ENCODE results near the gene PDE10A.
A peak's percentile ranks its signal among the peaks of the same experiment; 100 is the strongest.
"Not testable (repeated sequence)": the region's sequence is repeated elsewhere in the genome, so short reads cannot be mapped to it uniquely, and the experiment has no call there.

Gene PDE10A

GRCh38 chr6:165508321-165508869 is 154.6 kb downstream of the PDE10A start:
- Histone ChIP-seq H3K9me3 (ENCODE audit: severe bottlenecking) (no peaks in the 10 kb centered on the region), H3K27me3 (ENCODE audit: insufficient read depth, poor library complexity, severe bottlenecking) (no peaks in the 10 kb centered on the region), H3K27ac (ENCODE audit: poor library complexity, severe bottlenecking) (no peak overlapping the region), H3K4me3 (ENCODE audit: severe bottlenecking) (no peak overlapping the region), H3K4me1 (ENCODE audit: insufficient read depth, poor library complexity, severe bottlenecking) (no peaks in the 10 kb centered on the region), H3K36me3 (ENCODE audit: low read depth) (no peaks in the 10 kb centered on the region)
- DNase-seq (ENCODE audit: low spot score) (no peak), ATAC-seq (ENCODE audit: low read depth) (no peak)
- no peak for TF ChIP-seq CTCF (IDR thresholded peaks at IDR 0.05; ENCODE audit: poor library complexity, severe bottlenecking)

GRCh38 chr6:165506657-165507056 is 156.4 kb downstream of the PDE10A start:
- H3K4me3 ChIP-seq (ENCODE audit: severe bottlenecking), result no peak overlapping the region
- no peaks in the 10 kb centered on the region for H3K27me3 ChIP-seq (ENCODE audit: insufficient read depth, poor library complexity, severe bottlenecking)
- no peak for DNase-seq (ENCODE audit: low spot score)
- no peak overlapping the region for H3K27ac ChIP-seq (ENCODE audit: poor library complexity, severe bottlenecking)
- H3K9me3 ChIP-seq (ENCODE audit: severe bottlenecking), result no peaks in the 10 kb centered on the region
- no peak for ATAC-seq (ENCODE audit: low read depth)
- TF ChIP-seq CTCF (IDR thresholded peaks at IDR 0.05; ENCODE audit: poor library complexity, severe bottlenecking), result no peak
- H3K36me3 ChIP-seq (ENCODE audit: low read depth), result no peaks in the 10 kb centered on the region
- H3K4me1 ChIP-seq (ENCODE audit: insufficient read depth, poor library complexity, severe bottlenecking), result no peaks in the 10 kb centered on the region

GRCh38 chr6:165500214-165500907 is 162.7 kb downstream of the PDE10A start:
- ATAC-seq (ENCODE audit: low read depth), result not testable (repeated sequence)

GRCh38 chr6:165497472-165497871 is 165.6 kb downstream of the PDE10A start:
- Histone ChIP-seq H3K4me3 (ENCODE audit: severe bottlenecking) (no peak overlapping the region), H3K4me1 (ENCODE audit: insufficient read depth, poor library complexity, severe bottlenecking) (no peaks in the 10 kb centered on the region), H3K27ac (ENCODE audit: poor library complexity, severe bottlenecking) (no peak overlapping the region), H3K36me3 (ENCODE audit: low read depth) (no peaks in the 10 kb centered on the region), H3K9me3 (ENCODE audit: severe bottlenecking) (no peaks in the 10 kb centered on the region), H3K27me3 (ENCODE audit: insufficient read depth, poor library complexity, severe bottlenecking) (no peaks in the 10 kb centered on the region)
- DNase-seq (ENCODE audit: low spot score), result no peak
- TF ChIP-seq CTCF (IDR thresholded peaks at IDR 0.05; ENCODE audit: poor library complexity, severe bottlenecking), result no peak
- peak; percentile 55; the same call in 2 of the 3 replicates for ATAC-seq (ENCODE audit: low read depth)

More at GRCh38 chr6:165500214-165500907, 162.7 kb downstream of the PDE10A start:
- not testable (repeated sequence) for H3K4me1 ChIP-seq (ENCODE audit: insufficient read depth, poor library complexity, severe bottlenecking); H3K27me3 ChIP-seq (ENCODE audit: insufficient read depth, poor library complexity, severe bottlenecking); H3K36me3 ChIP-seq (ENCODE audit: low read depth); H3K4me3 ChIP-seq (ENCODE audit: severe bottlenecking); H3K9me3 ChIP-seq (ENCODE audit: severe bottlenecking); DNase-seq (ENCODE audit: low spot score); H3K27ac ChIP-seq (ENCODE audit: poor library complexity, severe bottlenecking)

GRCh38 chr6:165488624-165489295 is 174.3 kb downstream of the PDE10A start:
- DNase-seq (ENCODE audit: low spot score) (no peak), ATAC-seq (ENCODE audit: low read depth) (no peak)
- no peak for TF ChIP-seq CTCF (IDR thresholded peaks at IDR 0.05; ENCODE audit: poor library complexity, severe bottlenecking)
- Histone ChIP-seq H3K36me3 (ENCODE audit: low read depth) (no peaks in the 10 kb centered on the region), H3K4me3 (ENCODE audit: severe bottlenecking) (no peak overlapping the region), H3K9me3 (ENCODE audit: severe bottlenecking) (no peaks in the 10 kb centered on the region), H3K4me1 (ENCODE audit: insufficient read depth, poor library complexity, severe bottlenecking) (no peaks in the 10 kb centered on the region), H3K27me3 (ENCODE audit: insufficient read depth, poor library complexity, severe bottlenecking) (no peaks in the 10 kb centered on the region), H3K27ac (ENCODE audit: poor library complexity, severe bottlenecking) (no peak overlapping the region)
